Measurements from ENCODE around the gene NEK7. TPM values are rescaled to one million over a fixed set of nuclear protein-coding genes. Genes with fewer than 3 reads are reported as not detected.
"Not testable (repeated sequence)": the region's sequence is repeated elsewhere in the genome, so short reads cannot be mapped to it uniquely, and the experiment has no call there.

The NEK7 gene
- total RNA-seq, 3 donors from 2014 or later, result 58.4 to 110 (median 60.3) TPM

- TF ChIP-seq CTCF (IDR thresholded peaks at IDR 0.05), result no peak
- Histone ChIP-seq H3K9me3 (no peaks in the 10 kb centered on the region), H3K36me3 (ENCODE audit: low read depth) (no peaks in the 10 kb centered on the region), H3K4me1 (ENCODE audit: low read depth) (no peaks in the 10 kb centered on the region), H3K4me3 (no peak overlapping the region)
- ATAC-seq (no peak), DNase-seq (no peak)
- intact Hi-C loops (cut with DNase I, micrococcal nuclease), result no loop called here
Measured at GRCh38 chr1:198128533-198128932, 28.3 kb upstream of the NEK7 start.

- H3K9me3 ChIP-seq; H3K36me3 ChIP-seq (ENCODE audit: low read depth); intact Hi-C loops (cut with DNase I, micrococcal nuclease); H3K4me3 ChIP-seq; DNase-seq; ATAC-seq; H3K4me1 ChIP-seq (ENCODE audit: low read depth): not testable (repeated sequence)
Measured at GRCh38 chr1:198130053-198130452, 26.7 kb upstream of the NEK7 start.

GRCh38 chr1:198132060-198132781, 24.6 kb upstream of the NEK7 start:
- ATAC-seq (no peak), DNase-seq (no peak)
- H3K9me3 ChIP-seq, result no peaks in the 10 kb centered on the region
- H3K36me3 ChIP-seq (ENCODE audit: low read depth), result no peaks in the 10 kb centered on the region
- intact Hi-C loops (cut with DNase I, micrococcal nuclease), result no loop called here
- H3K4me3 ChIP-seq, result no peak overlapping the region
- TF ChIP-seq CTCF (IDR thresholded peaks at IDR 0.05), result no peak
- no peaks in the 10 kb centered on the region for H3K4me1 ChIP-seq (ENCODE audit: low read depth)

- no peak for TF ChIP-seq CTCF (IDR thresholded peaks at IDR 0.05)
- Histone ChIP-seq H3K9me3 (no peaks in the 10 kb centered on the region), H3K36me3 (ENCODE audit: low read depth) (no peaks in the 10 kb centered on the region), H3K4me1 (ENCODE audit: low read depth) (no peaks in the 10 kb centered on the region), H3K4me3 (no peak overlapping the region)
- intact Hi-C loops (cut with DNase I, micrococcal nuclease), result no loop called here
- DNase-seq, result no peak
- no peak for ATAC-seq
Measured at GRCh38 chr1:198134252-198134651, 22.5 kb upstream of the NEK7 start.

GRCh38 chr1:198135366-198135765, 21.4 kb upstream of the NEK7 start:
- Histone ChIP-seq H3K9me3 (no peaks in the 10 kb centered on the region), H3K4me1 (ENCODE audit: low read depth) (no peaks in the 10 kb centered on the region), H3K4me3 (no peak overlapping the region), H3K36me3 (ENCODE audit: low read depth) (no peaks in the 10 kb centered on the region)
- intact Hi-C loops (cut with DNase I, micrococcal nuclease), result no loop called here
- no peak for ATAC-seq
- DNase-seq, result no peak
- no peak for TF ChIP-seq CTCF (IDR thresholded peaks at IDR 0.05)

GRCh38 chr1:198141668-198142351, 15.0 kb upstream of the NEK7 start:
- ATAC-seq, result no peak

More at GRCh38 chr1:198141668-198142351, 15.0 kb upstream of the NEK7 start:
- intact Hi-C loops (cut with DNase I, micrococcal nuclease), result no loop called here
- no peaks in the 10 kb centered on the region for H3K9me3 ChIP-seq
- no peak overlapping the region for H3K4me3 ChIP-seq
- DNase-seq, result no peak
- no peaks in the 10 kb centered on the region for H3K36me3 ChIP-seq (ENCODE audit: low read depth)
- TF ChIP-seq CTCF (IDR thresholded peaks at IDR 0.05), result no peak
- no peaks in the 10 kb centered on the region for H3K4me1 ChIP-seq (ENCODE audit: low read depth)
